B cell (primary cell): ENCODE results near the gene NBDY. TPM values are rescaled to one million over a fixed set of nuclear protein-coding genes. Genes with fewer than 3 reads are reported as not detected.
"Not testable (repeated sequence)": the region's sequence is repeated elsewhere in the genome, so short reads cannot be mapped to it uniquely, and the experiment has no call there.

Source experiments
- ATAC-seq: fragments of 200-7000 bp; cut with Tn5 transposase; one replicate; pipeline ENCODE4 v1.10.0; 2021; ENCODE audit warnings: low read depth, mild to moderate bottlenecking, moderate number of reproducible peaks, moderate library complexity
- CTCF ChIA-PET: fragments of 350-600 bp; sonication (Branson Sonifier 250); formaldehyde crosslinking; loops from one replicate; lab custom pipeline; 2021; ENCODE audit warnings: antibody characterized with exemption, inconsistent platforms; lab: Charles Lee
- POLR2A ChIA-PET: fragments of 350-600 bp; sonication (Branson Sonifier 250); formaldehyde crosslinking; loops from one replicate; lab custom pipeline; 2021; ENCODE audit warnings: antibody characterized with exemption; lab: Charles Lee
- DNase-seq: peaks from one replicate; pipeline ENCODE4 v3.0.0; 2013
- H2AFZ ChIP-seq: 2 replicates; pipeline ENCODE4 v1.6.1; 2012; ENCODE audit warnings: mild to moderate bottlenecking, low read depth, low read length; ENCODE audit not compliant: insufficient read depth, poor library complexity, severe bottlenecking
- H3K27ac ChIP-seq, 2 donors: 1 replicate in 1 of 2; 2 replicates in 1 of 2; pipeline ENCODE4 v1.5.1; 2012 to 2013; ENCODE audit warnings: low read length in 2 of 2, mild to moderate bottlenecking in 2 of 2, moderate library complexity in 1 of 2
- H3K27me3 ChIP-seq, 4 experiments: fragments of 200-600 bp in 1 of 4; sonication (generic) in 1 of 4; replicated peaks in 1 of 4; 1 replicate in 2 of 4; 2 replicates in 2 of 4; pipeline versions ENCODE4 v1.6.1 to v1.7.0; 2013 to 2016; ENCODE audit warnings: low read length in 3 of 4, mild to moderate bottlenecking in 2 of 4, mixed read lengths in 1 of 4, moderate library complexity in 1 of 4; ENCODE audit not compliant: insufficient read depth in 4 of 4, control insufficient read depth in 3 of 4; ENCODE audit errors: control extremely low read depth in 1 of 4
- H3K36me3 ChIP-seq, 2 experiments: replicated peaks in 1 of 2; 1 replicate in 1 of 2; 2 replicates in 1 of 2; pipeline versions ENCODE4 v1.6.1 to v1.7.1; 2013; ENCODE audit warnings: low read length in 1 of 2; ENCODE audit not compliant: insufficient read depth in 2 of 2, control insufficient read depth in 1 of 2; ENCODE audit errors: control extremely low read depth in 1 of 2, extremely low read depth in 1 of 2
- H3K4me1 ChIP-seq, 2 donors: fragments of 200-600 bp in 1 of 2; sonication (generic) in 1 of 2; 1 replicate in 1 of 2; 2 replicates in 1 of 2; pipeline versions ENCODE4 v1.5.1 to v1.6.1; 2013 to 2017; ENCODE audit warnings: low read length in 2 of 2; ENCODE audit not compliant: control insufficient read depth in 2 of 2, insufficient read depth in 2 of 2
- H3K4me2 ChIP-seq: replicated peaks from 2 replicates; pipeline ENCODE3; 2012; ENCODE audit warnings: mild to moderate bottlenecking, low read depth, low read length; ENCODE audit not compliant: poor library complexity, severe bottlenecking
- H3K4me3 ChIP-seq, 5 experiments: fragments of 200-600 bp in 1 of 5; sonication (generic) in 1 of 5; 1 replicate in 3 of 5; 2 replicates in 2 of 5; pipeline versions ENCODE4 v1.5.1 to v1.7.0; 2011 to 2016; ENCODE audit warnings: low read length in 4 of 5, mild to moderate bottlenecking in 4 of 5, low read depth in 2 of 5, control low read depth in 1 of 5, moderate library complexity in 1 of 5; ENCODE audit not compliant: insufficient read depth in 1 of 5; ENCODE audit errors: control extremely low read depth in 1 of 5, extremely low read depth in 1 of 5
- H3K79me2 ChIP-seq: fragments of 200-600 bp; sonication (generic); one replicate; pipeline ENCODE4 v1.6.0; 2016; ENCODE audit warnings: low read length; ENCODE audit not compliant: control insufficient read depth, insufficient read depth
- H3K9ac ChIP-seq: fragments of 200-600 bp; sonication (generic); 2 replicates; pipeline ENCODE4 v1.6.1; 2017; ENCODE audit warnings: mild to moderate bottlenecking, low read length, moderate library complexity
- H3K9me3 ChIP-seq, 3 donors: one replicate each; pipeline versions ENCODE4 v1.6.1 to v1.7.1; 2013; ENCODE audit warnings: low read length in 2 of 3; ENCODE audit not compliant: control insufficient read depth in 2 of 3, insufficient read depth in 1 of 3; ENCODE audit errors: control extremely low read depth in 1 of 3
- H4K20me1 ChIP-seq: 2 replicates; pipeline ENCODE4 v1.6.0; 2012; ENCODE audit warnings: mild to moderate bottlenecking, low read length; ENCODE audit not compliant: insufficient read depth, control insufficient read depth, poor library complexity, severe bottlenecking
- H3K27ac Mint-ChIP-seq: one replicate; pipeline ENCODE4 v1.8.0; 2021; ENCODE audit warnings: mixed read lengths
- H3K27me3 Mint-ChIP-seq: one replicate; pipeline ENCODE4 v1.8.0; 2021; ENCODE audit warnings: mixed read lengths
- H3K4me1 Mint-ChIP-seq: one replicate; pipeline ENCODE4 v1.8.0; 2021; ENCODE audit warnings: mixed read lengths
- H3K4me3 Mint-ChIP-seq: one replicate; pipeline ENCODE4 v1.8.0; 2021; ENCODE audit warnings: mixed read lengths
- H3K9me3 Mint-ChIP-seq: one replicate; pipeline ENCODE4 v1.8.0; 2022; ENCODE audit warnings: mixed read lengths; ENCODE audit not compliant: insufficient read depth
- WGBS: methylation state at CpG from one replicate; pipeline ENCODE4 v1.1.5; 2013; ENCODE audit warnings: missing lambda C conversion rate; ENCODE audit not compliant: insufficient coverage; 5-methylcytosine and 5-hydroxymethylcytosine counted together
- intact Hi-C: fragments of 100-400 bp; cut with micrococcal nuclease; formaldehyde crosslinking; loops from one replicate; pipeline ENCODE4 v1.10.0; 2022
- polyA plus RNA-seq: library from polyadenylated mRNA; depleted of rRNA; stranded (reverse); fragments of >200 nt; gene quantifications from 2 replicates; pipeline ENCODE4 v1.2.3, GENCODE V29; 2012
- total RNA-seq, 2 donors: library from RNA; stranded (reverse); fragments of 120-200 nt in 1 of 2; gene quantifications; 1 replicate in 1 of 2; 2 replicates in 1 of 2; pipeline versions ENCODE4 v1.2.3 to v1.2.4, GENCODE V29; 2013 to 2022

Gene NBDY
- total and polyA plus RNA-seq, 2 donors (not counting 1 experiment from before 2014, with no cell fraction given) = 26.7 to 36.5 TPM

DNA sequence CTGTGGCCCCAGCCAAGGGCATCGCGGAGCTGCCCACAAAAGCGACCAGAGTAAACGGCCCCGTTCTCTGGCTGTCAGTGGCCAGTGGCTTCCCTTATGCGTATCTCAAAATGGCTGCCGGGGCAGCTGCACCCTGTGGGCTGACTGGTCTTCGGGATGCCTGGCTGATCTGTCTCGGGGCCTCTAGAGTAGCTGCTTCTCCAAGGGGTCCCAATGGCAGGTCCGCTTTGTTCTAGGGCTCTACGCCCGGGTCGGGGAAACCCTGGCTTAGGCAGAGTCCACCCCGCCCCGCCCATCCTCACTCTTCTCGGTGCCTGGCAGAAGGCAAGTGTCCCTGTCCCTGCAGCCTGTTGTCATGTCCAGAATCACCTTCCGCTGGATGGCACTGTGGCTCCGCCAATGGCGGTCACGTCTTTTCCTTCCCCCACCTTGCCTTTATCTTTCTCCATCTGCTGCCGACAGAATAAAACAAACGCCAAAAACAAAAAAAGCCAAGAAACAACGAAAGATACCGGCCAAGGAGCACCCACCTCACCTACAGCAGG, 50.0 kb downstream of the NBDY start:
- H3K27me3 ChIP-seq, H3K4me3 Mint-ChIP-seq, H3K9ac ChIP-seq, intact Hi-C loops, ATAC-seq, H4K20me1 ChIP-seq, H3K27ac ChIP-seq, H3K4me3 ChIP-seq, POLR2A ChIA-PET, H3K27me3 Mint-ChIP-seq, H3K79me2 ChIP-seq, CTCF ChIA-PET, H3K4me2 ChIP-seq, DNase-seq, H3K36me3 ChIP-seq, H2AFZ ChIP-seq, H3K9me3 Mint-ChIP-seq, H3K27ac Mint-ChIP-seq, H3K9me3 ChIP-seq: not testable (repeated sequence)
- no CpG with 5 or more reads among the region's 24 CpGs for WGBS
- H3K4me1 Mint-ChIP-seq = peaks cover 11% of the 10 kb centered on the region
- H3K4me1 ChIP-seq = peaks cover 0 to 13% of the 10 kb centered on the region in 2 donors

DNA sequence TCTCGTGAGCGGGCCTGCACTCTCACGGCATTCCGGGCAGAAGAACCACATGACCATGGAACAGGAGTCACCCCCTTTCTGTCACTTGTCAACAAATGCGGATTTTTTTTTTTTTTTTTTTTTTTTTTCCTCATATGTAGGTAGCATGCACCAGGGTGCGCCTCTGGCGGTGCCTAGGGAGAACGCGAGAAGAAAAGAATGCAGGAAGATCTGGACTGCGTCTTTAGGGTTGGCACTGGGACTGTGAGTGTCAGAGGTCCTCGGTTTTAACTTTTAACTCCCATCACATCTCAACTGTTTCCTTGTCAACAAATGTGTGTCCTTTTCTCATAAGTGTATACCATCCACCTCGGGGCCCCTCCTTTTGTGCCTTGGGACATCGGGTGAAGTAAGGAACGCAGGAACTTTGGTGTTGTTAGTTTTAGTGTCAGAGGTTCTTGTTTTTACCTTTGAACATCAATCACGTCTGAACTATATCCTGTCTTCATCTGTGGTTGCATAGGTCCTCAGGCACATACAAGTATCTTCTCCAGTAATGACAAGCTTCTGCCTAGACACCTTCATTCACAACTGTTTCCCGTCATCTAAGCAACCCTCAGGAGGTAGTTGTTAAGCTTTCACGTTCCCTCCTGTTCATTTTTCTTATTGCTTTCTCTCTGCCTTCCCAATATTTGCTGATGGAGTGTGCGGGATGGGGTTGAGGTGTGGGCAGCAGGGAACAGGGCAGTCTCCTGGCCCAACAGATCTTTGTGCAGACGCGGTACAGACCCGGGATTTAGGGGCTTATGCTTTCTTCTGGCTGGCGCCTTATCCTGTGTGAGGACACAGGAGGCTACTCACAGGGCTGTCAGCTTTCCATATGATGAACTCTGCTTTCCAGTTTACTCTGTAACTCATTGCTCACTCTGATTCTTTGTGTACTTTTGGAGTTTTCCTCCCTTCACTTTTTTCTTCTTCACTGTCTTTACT, 51.9 kb downstream of the NBDY start:
- H2AFZ ChIP-seq, H3K9me3 Mint-ChIP-seq, CTCF ChIA-PET, H3K79me2 ChIP-seq, intact Hi-C loops, POLR2A ChIA-PET, H3K4me2 ChIP-seq, H3K9ac ChIP-seq, H4K20me1 ChIP-seq, ATAC-seq, H3K27ac ChIP-seq, DNase-seq, H3K4me3 ChIP-seq, H3K9me3 ChIP-seq, H3K27ac Mint-ChIP-seq, H3K4me3 Mint-ChIP-seq, H3K36me3 ChIP-seq, H3K27me3 ChIP-seq, H3K27me3 Mint-ChIP-seq: not testable (repeated sequence)
- no CpG with 5 or more reads among the region's 22 CpGs for WGBS
- H3K4me1 Mint-ChIP-seq = peaks cover 11% of the 10 kb centered on the region
- peaks cover 0 to 13% of the 10 kb centered on the region in 2 donors for H3K4me1 ChIP-seq
